CD4-positive, alpha-beta T cell treated with Interferon alpha-2 for 1 hour (primary cell): ENCODE results near the gene CD9.
A peak's percentile ranks its signal among the peaks of the same experiment; 100 is the strongest.

ENCODE experiments used
- DNase-seq, 2 donors: peaks; one replicate each; pipeline ENCODE4 v3.0.0-alpha.2; 2020 to 2022

The CD9 gene

DNA sequence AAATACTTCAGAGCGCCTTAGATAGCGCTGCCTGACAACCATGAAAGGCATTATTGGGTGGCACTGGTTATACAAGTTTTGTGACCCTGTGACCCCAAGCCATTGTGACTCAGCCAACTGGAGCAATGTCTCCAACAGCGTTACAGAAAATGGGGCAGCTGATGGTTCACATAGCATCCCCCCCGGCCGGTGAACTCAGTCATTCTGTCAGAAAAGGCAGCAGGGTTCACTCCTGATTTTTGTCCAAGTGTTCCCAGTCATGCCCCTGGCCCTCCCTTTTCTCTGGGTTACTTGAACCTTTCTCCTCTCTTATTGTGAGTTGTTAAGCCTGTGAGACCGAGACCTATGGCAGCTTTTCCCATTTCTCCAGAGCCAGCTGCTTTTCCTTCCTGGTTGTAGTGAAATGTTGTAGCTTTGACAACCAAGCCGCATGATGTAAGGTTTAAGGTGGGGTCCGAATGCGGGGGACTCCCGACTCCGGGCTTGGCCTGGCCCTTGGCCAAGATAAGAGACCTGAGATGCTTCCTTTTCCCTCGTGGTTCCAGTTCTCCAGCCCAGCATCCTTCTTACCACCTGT, 22.0 kb downstream of the CD9 start:
- DNase-seq: no peak

DNA sequence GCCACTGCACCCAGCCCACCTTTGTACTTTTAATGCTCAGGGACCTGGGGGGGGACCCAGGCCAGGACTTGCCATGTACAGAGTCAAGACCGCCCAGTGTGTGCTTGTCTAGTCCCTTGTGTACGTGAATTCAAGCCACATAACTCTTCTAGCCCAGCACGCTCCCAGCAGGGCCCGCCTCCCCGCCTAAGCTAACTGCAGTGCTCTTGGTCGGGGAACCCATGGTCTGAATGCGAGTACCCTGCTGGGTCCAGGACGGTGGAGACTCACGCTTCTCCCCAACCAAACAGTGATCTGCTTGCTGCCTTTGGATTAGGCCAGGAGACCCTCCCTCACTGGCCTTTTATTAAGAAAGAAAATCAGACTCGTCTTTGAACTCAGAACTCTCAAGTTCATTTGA, 23.3 kb downstream of the CD9 start:
- DNase-seq: no peak

GRCh38 chr12:6224550-6224949, 24.4 kb downstream of the CD9 start:
- peak in 1 of 2 donors; percentile 27 for DNase-seq

DNA sequence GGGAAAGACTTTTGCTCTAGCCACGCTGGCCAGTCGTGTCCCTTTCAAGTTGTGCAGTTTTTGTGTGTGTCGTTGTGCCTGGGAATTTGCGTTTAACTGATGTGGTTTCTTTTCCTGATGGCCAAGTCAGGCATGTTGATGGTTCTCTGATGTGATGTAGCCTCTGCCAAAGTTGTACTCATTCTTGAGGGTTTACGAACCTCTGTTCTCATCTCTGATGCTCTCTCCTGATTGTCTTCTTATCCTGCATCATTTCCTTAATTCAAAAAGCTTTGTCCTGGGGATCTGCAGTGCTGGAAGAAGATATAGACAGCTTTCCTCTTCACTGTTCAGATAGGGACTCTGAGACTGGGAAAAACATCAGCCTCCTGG, 25.4 kb downstream of the CD9 start:
- DNase-seq: no peak

GRCh38 chr12:6226002-6226678, 25.9 kb downstream of the CD9 start:
- no peak for DNase-seq

GRCh38 chr12:6226679-6227051, 26.5 kb downstream of the CD9 start:
- DNase-seq: no peak

DNA sequence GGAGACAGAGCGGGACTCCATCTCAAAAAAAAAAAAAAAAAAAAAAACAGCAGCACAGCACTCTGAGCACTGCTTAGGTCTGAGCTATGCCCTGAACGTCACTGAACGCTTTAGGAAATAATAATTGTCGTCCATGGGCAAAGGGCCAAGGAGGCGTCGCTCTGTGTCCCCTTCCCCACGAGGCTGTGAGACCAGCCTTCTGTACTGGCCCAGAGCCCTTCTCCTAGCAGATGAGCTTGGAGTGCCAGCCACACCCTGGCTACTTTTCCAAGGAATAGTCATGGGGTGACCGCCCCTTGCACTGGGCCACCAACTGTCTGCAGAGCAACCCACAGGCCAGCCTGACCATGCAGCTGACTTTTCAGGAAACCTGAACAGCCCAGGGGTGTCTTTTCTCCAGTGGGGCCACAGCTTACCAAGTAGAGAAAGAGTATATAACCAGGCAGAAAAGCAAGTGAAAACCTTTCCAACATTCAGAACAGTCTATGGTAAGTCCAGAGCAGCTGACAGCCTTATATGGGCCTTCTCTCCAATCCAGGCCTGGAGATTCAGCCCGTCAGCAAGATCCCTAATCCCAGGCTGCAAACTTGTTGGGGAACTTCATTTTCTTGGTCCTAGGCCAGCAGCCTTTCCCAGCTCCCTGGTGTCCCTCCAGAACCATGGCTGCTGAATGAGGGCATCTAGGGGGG, 28.5 kb downstream of the CD9 start:
- DNase-seq: no peak

DNA sequence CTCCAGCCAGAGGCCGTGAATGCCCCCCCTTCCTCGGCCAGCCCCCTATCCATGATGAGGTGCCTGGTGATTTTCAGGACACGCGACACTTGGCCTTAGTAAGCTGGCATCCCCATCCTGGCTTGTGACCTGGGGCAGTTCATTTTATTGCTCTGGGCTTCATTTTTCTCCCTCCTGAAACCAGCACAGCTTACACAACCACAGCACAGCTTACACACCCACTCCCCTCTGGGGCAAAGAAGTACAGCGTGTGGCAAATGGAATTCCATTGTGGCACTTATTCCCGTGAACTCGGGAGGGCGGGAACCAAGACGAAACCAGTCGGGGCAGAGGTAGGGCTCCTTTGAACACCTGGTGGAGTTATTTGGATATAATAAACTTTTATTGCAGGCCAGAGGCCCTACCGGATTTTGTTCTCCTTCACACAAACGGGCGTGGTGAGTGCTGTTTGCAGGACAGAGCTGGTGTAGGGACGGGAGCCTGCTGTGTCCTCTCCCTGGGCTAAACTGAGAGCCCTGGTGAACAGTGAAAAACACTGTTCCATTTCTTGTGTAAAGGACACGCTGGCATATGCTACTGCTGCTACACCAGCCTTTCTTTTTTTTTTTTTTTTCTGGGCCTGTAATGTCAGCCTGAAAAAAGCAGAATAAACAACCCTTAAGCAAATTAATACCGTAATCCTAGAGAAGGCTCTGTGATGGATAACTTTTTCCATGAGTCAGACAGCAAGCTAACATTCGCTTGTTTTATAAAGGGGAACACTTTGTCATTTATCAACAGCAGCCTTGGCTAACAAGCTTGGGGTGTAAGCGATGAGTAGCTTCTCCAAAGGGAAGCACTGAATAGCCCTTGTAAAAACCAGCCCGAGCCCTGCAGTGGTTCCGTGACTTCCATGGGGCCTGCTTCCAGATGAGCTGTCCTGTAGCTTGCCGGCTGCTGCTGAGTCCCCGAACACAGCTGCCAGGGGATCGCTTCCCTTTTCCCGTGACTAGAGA, 29.3 kb downstream of the CD9 start:
- peak in 1 of 2 donors; percentile 26 for DNase-seq

DNA sequence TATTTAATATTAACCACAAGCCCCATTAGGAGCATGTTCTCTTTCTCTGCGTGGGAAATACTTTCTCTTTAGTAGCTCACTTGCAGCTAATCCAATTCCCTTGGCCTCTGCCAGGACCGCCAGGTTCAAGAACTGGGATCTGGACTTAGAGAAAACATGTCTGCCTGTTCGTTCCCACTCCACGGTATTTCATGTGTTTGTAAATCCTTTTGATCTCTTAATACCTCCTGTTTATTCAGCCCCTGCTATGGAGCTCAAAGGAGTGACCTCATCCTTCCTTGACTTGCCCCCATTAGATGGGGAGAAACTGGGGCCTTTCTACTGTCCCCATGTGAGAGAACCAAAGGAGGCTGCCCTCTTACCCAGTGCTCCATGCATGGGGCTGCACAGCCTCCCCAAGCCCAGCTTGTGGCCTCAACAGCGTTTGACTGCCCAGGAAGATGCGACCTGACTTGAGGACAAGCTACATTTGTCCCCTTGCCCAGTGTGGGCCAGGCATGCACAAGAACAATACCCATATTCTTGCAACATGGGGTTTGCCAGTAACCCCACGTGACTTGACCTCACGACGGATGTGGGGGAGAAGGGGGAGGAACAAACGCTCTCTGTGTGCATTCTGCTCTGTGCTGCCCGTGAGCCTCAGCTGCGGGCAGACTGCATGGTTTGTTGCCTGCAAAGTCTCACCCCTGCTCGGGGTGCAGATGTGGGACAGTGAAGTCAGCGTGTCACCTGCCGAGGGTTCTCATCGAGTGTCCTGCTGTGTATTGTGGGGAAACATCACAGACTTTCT, 30.3 kb downstream of the CD9 start:
- DNase-seq: peak; percentile 72 to 78

DNA sequence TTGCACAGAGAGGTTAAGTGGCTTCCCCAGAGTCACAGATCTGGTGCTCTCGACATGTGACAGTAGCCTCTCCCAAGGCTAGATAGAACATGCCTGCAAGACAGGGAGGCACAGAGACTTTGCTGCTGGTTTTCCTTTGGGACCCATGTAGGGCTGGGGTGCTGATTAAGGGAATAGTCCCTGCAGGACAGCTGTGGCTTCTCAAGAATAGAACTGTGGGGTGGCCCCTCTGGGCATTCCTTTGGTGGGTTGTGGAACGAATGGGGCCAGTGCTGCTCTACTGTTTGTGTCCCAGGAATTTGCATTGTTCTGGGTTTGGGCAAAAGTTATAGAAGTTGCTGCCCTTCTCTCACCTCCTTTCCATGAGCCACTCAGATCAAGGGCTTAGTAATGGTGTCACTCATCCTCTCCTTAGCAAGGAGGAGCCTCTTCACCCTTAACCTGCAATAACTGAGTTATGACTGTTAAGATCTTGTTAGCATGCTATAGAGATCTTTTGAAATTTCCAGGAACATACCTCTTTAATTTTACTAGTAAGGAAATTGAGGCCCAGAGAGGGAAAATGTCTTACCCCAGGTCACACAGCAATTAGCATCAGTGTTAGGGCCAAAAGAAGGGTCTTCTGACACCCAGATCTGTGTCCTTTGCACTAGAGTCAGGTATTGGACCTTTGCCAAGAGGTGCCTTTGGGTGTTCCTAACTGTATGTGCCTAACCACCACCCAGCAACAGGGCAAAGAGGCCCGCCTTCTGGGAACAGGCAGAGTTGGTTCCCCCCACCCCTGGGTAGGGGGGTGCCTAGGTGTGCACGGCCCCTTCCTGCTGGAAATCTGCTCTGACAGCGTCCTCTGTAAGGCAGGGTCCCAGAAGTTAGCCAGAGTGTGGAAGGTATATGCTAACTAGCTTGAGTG, 31.4 kb downstream of the CD9 start:
- DNase-seq: no peak

DNA sequence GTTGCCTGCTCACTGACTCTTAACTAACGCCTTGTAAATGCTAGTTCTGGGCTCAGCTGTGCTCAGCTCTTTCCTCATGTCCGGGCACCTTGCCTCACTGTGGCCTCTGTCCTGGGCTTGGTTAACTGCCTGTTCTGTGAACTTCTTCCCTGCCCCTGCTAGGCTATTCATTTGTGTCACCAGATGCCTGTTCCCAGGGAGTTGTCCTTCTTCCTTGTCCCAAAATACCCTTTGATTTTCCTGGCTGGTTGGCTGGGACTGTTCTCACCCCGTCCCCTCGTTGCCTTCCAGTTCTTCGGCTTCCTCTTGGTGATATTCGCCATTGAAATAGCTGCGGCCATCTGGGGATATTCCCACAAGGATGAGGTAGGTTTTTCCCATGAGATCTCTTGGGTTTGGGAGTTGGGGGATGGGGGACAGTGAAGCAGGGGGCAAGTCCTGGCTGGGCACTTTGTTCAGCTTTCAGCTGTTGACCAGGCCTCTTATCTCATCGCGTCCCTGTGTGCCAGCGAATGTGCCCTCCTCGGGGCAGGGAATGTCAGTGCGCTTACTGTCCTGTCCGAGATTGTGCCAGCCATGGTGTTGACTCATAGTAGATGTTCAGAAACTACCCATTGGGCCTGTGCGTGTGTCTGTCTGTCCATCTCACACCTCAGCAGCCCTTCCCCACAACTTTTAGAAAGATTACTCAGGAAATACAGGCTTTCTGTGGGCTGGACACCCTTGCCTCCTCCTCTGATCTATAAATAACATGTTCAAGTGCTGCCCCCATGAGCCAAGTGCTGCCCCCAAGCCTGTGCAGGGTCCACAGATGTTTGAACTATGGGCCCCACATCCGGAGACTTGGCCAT, 33.1 kb downstream of the CD9 start:
- no peak for DNase-seq

DNA sequence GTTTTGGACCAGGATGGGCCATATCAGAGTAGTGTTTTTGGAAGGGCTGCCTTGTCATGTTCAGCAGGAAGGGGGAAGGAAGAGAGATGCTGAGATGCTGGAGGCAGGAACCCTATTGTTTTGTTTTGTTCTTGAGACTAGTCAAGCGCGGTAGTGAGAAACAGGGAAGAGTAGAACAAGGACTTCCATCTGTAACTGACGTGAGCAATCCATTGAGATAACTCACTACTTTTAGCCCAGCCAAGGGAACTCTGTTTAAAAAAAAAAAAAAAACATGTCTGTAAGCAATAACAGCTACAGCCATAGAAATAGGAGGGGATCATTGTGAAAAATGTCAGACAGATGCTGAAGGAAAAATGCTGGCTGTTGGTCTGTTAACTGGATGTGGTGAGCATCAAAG, 34.0 kb downstream of the CD9 start:
- no peak for DNase-seq

DNA sequence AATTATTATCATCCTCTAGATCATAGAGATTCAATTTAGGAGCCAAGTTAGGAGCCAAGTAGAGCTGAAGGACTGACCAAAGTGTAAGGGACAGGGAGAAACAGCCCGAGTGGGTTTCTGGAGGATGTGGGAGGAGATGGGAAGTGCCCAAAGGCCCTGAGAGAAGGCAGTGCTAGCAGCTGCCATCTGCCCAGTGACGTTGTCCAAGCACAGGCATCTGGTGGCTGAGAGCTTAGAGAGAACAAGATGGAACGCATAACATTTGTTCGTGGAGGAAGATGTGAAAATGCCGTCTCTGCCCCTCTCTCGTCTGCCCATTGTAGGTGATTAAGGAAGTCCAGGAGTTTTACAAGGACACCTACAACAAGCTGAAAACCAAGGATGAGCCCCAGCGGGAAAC, 34.7 kb downstream of the CD9 start:
- DNase-seq: no peak

GRCh38 chr12:6235499-6235898, 35.3 kb downstream of the CD9 start:
- DNase-seq: no peak

GRCh38 chr12:6235906-6236640, 35.9 kb downstream of the CD9 start:
- DNase-seq: no peak

- no peak for DNase-seq
Measured at GRCh38 chr12:6236641-6236940, 36.4 kb downstream of the CD9 start.

DNA sequence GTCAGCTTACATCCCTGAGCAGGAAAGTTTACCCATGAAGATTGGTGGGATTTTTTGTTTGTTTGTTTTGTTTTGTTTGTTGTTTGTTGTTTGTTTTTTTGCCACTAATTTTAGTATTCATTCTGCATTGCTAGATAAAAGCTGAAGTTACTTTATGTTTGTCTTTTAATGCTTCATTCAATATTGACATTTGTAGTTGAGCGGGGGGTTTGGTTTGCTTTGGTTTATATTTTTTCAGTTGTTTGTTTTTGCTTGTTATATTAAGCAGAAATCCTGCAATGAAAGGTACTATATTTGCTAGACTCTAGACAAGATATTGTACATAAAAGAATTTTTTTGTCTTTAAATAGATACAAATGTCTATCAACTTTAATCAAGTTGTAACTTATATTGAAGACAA, 37.6 kb downstream of the CD9 start:
- DNase-seq: no peak

DNA sequence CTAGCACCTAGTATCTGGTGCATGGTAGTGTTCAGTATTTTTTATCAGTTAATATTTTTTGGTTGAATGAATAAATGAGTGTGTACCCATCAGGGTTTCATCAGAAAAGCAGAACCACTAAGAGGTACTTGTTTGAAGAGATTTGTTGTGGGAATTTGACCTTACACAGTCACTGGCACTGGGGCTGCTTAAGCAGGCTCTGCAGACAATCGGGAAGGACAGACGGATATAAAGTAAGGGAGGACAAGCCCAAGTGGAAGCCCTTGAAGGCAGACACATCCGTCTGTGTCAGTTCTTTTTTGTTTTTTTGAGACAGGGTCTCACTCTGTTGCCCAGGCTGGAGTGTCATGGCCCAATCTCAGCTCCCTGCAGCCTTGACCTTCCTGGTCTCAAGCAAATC, 38.7 kb downstream of the CD9 start:
- DNase-seq: no peak

DNA sequence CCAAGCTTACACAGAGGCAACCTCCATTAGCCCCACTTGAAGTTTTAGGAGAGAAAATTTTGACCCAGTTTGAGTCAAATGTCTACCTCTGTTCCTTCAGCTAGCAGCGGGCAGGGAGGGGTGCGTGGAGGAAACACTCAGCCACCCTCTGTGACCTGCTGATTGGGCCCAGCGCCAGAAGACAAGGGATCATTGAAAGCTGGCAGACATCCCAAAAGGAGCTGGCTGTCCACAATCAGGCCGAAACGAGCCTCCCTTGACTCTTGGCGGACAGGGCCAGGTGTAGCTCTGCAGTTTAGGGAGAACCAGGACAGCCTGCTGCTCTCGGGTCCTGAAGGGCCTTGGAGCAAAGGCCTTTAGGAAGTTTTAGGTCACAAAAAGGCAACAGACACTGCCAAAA, 41.3 kb downstream of the CD9 start:
- no peak for DNase-seq

GRCh38 chr12:6249580-6249979, 49.4 kb downstream of the CD9 start:
- DNase-seq: no peak
